ENCODE measurements around the gene HMOX1. TPM values are rescaled to one million over a fixed set of nuclear protein-coding genes. Genes with fewer than 3 reads are reported as not detected.

Gene HMOX1
- total and polyA plus RNA-seq, 2 of the 8 experiments (the other 6 are each of a cell fraction or from before 2014, with no cell fraction given): 25.0 to 41.6 TPM

DNA sequence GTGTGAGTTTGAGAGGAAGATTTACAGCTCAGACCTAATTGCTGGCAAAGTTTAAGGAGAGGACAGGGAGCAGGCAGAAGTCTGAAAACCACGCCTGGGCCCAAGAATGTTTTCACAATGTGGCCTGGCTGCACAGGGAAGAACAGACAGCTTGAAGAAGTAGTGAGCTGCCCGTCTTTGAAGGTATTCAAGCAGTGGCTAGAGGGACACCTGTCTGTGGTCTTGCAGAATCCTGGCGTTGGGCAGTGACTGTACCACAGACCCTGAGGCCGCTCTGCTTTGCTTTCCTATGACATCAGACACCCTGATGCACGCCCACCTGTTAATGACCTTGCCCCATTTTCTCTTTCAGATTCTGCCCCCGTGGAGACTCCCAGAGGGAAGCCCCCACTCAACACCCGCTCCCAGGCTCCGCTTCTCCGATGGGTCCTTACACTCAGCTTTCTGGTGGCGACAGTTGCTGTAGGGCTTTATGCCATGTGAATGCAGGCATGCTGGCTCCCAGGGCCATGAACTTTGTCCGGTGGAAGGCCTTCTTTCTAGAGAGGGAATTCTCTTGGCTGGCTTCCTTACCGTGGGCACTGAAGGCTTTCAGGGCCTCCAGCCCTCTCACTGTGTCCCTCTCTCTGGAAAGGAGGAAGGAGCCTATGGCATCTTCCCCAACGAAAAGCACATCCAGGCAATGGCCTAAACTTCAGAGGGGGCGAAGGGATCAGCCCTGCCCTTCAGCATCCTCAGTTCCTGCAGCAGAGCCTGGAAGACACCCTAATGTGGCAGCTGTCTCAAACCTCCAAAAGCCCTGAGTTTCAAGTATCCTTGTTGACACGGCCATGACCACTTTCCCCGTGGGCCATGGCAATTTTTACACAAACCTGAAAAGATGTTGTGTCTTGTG lies 12.5 kb downstream of the HMOX1 start:
- no peak for FAIRE-seq
- Histone ChIP-seq H3K14ac (ENCODE audit: insufficient read length) (no peak overlapping the region), H3K9me3 (ENCODE audit: insufficient read depth in 2 of 2, low read depth in 1 of 2, low read length in 1 of 2) (no peaks in the 10 kb centered on the region), H3K36me3 (ENCODE audit: control insufficient read depth in 2 of 4, insufficient read depth in 4 of 4, low read length in 3 of 4) (peaks cover 0 to 8% (median 3%) of the 10 kb centered on the region in 4 experiments; a peak in 7 of 8 replicates), H3K4ac (replicated peaks; ENCODE audit: insufficient read length, low read depth, low read length) (no peak overlapping the region), H4K8ac (ENCODE audit: extremely low read depth, insufficient read depth, low read length) (no peak overlapping the region), H2BK15ac (ENCODE audit: low read length) (no peak overlapping the region), H3K4me2 (ENCODE audit: insufficient read depth in 1 of 2, low read depth in 2 of 2, low read length in 2 of 2) (no peak overlapping the region), H3K4me3 (ENCODE audit: extremely low read depth in 1 of 4, insufficient read depth in 2 of 4, low read depth in 3 of 4, low read length in 4 of 4) (no peak overlapping the region), H3K27me3 (replicated peaks in 1 of 4; ENCODE audit: control insufficient read depth in 3 of 4, extremely low read depth in 1 of 4, insufficient read depth in 3 of 4, low read length in 3 of 4) (no peaks in the 10 kb centered on the region), H3K9ac (replicated peaks in 1 of 4; ENCODE audit: extremely low read depth in 1 of 4, low read depth in 3 of 4, low read length in 3 of 4) (no peak overlapping the region), H3K56ac (replicated peaks; ENCODE audit: insufficient read length, low read depth, low read length) (no peak overlapping the region), H2BK20ac (ENCODE audit: low read length) (no peak overlapping the region), H2BK120ac (replicated peaks; ENCODE audit: low read depth, low read length) (no peak overlapping the region), H3K79me2 (ENCODE audit: control insufficient read depth in 1 of 2, insufficient read depth in 2 of 2, low read length in 2 of 2) (no peaks in the 10 kb centered on the region), H4K20me1 (replicated peaks in 1 of 2; ENCODE audit: control insufficient read depth in 1 of 2, insufficient read depth in 2 of 2, low read length in 2 of 2) (no peaks in the 10 kb centered on the region), H3K27ac (ENCODE audit: low read depth, low read length) (no peak overlapping the region), H3K23me2 (ENCODE audit: low read depth, low read length) (no peaks in the 10 kb centered on the region), H2AK5ac (ENCODE audit: low read depth, low read length) (no peak overlapping the region), H3K4me1 (replicated peaks in 1 of 4; ENCODE audit: control insufficient read depth in 3 of 4, insufficient read depth in 4 of 4, low read length in 3 of 4) (peaks cover 0 to 3% (median 0%) of the 10 kb centered on the region in 4 experiments; a peak in 2 of 7 replicates), H2AFZ (ENCODE audit: low read length) (no peak overlapping the region), H2BK5ac (ENCODE audit: low read depth, low read length) (no peak overlapping the region), H4K91ac (replicated peaks; ENCODE audit: insufficient read length, low read length) (no peak overlapping the region), H3K18ac (ENCODE audit: extremely low read depth, low read length) (no peak overlapping the region), H3K79me1 (ENCODE audit: low read depth, low read length) (no peaks in the 10 kb centered on the region), H4K5ac (ENCODE audit: insufficient read length, low read depth, low read length) (no peak overlapping the region), H2BK12ac (ENCODE audit: low read depth, low read length) (no peak overlapping the region), H3K23ac (ENCODE audit: insufficient read length) (no peak overlapping the region)
- 91% methylated on average over 16 of the region's 16 CpGs; no CpG with 5 or more reads in 1 of the 2 experiments for WGBS, 2 experiments (ENCODE audit: extremely low coverage in 1 of 2, insufficient coverage in 1 of 2, insufficient read length in 1 of 2, insufficient replicate concordance in 2 of 2, low coverage in 1 of 2, low lambda C conversion rate in 2 of 2, missing lambda C conversion rate in 1 of 2)
- no peak for DNase-seq (ENCODE audit: low read depth in 1 of 2, low spot score in 2 of 2)
- ChIA-PET CTCF (ENCODE audit: partially characterized antibody) (interaction anchor here (1.0 to 1.4 kb wide), 3 partner anchors 37 to 42 kb away, joined by 3 to 6 read pairs (median 4); no protein-coding TSS in a partner anchor), POLR2A (ENCODE audit: partially characterized antibody) (interaction anchor here (0.7 to 57.4 kb wide), 3 partner anchors 3 to 45 kb away, joined by 3 to 1995 read pairs (median 1995); partner anchors contain the start of genes HMOX1 and MCM5)
- TF ChIP-seq EZH2 (IDR thresholded peaks at IDR 0.05; ENCODE audit: low read depth, low read length, severe bottlenecking): no peak
- TF ChIP-seq EP300 (IDR thresholded peaks at IDR 0.05; ENCODE audit: borderline replicate concordance in 1 of 2, low read depth in 2 of 2, low read length in 2 of 2): no peak
- no peak for TF ChIP-seq E2F6 (IDR thresholded peaks at IDR 0.05)
- no peak for TF ChIP-seq ZNF274 (IDR thresholded peaks at IDR 0.05; ENCODE audit: borderline replicate concordance, extremely low read depth, low read length)
- no peak for TF ChIP-seq MAFK (IDR thresholded peaks at IDR 0.05; ENCODE audit: low read depth, low read length)
- no peak for TF ChIP-seq SIX5 (IDR thresholded peaks at IDR 0.05; ENCODE audit: low read depth, low read length)
- TF ChIP-seq RAD21 (IDR thresholded peaks at IDR 0.05 in 1 of 2, conservative IDR thresholded peaks at IDR 0.05 in 1 of 2; ENCODE audit: low read depth in 2 of 2, low read length in 2 of 2): no peak
- TF ChIP-seq SP2 (IDR thresholded peaks at IDR 0.05; ENCODE audit: low read length): no peak
- no peak for TF ChIP-seq KDM5A (IDR thresholded peaks at IDR 0.05; ENCODE audit: low read length)
- TF ChIP-seq CHD2 (IDR thresholded peaks at IDR 0.05; ENCODE audit: low read length): no peak
- TF ChIP-seq SRF (IDR thresholded peaks at IDR 0.05; ENCODE audit: low read depth, low read length): no peak
